Naive thymus-derived CD4-positive, alpha-beta T cell (primary cell): ENCODE measurements around the gene TMTC4. TPM values are rescaled to one million over a fixed set of nuclear protein-coding genes. Genes with fewer than 3 reads are reported as not detected.

Experiments used
- ATAC-seq: fragments of 150-1000 bp; cut with Tn5 transposase; 2 replicates; pipeline ENCODE4 v1.10.0; 2021; ENCODE audit warnings: mild to moderate bottlenecking, moderate library complexity
- CTCF ChIA-PET: fragments of 350-600 bp; sonication (Branson Sonifier 250); formaldehyde crosslinking; loops from one replicate; lab custom pipeline; 2021; ENCODE audit warnings: antibody characterized with exemption; lab: Charles Lee
- POLR2A ChIA-PET: fragments of 350-600 bp; sonication (Branson Sonifier 250); formaldehyde crosslinking; loops from one replicate; lab custom pipeline; 2021; ENCODE audit warnings: antibody characterized with exemption, inconsistent platforms; lab: Charles Lee
- DNase-seq, 9 donors: peaks; one replicate each; pipeline versions ENCODE4 v3.0.0 to v3.0.0-alpha.2; 2020 to 2022; ENCODE audit warnings: mixed read lengths in 1 of 9
- H3K27ac ChIP-seq: one replicate; pipeline ENCODE4 v1.7.0; 2013; ENCODE audit warnings: mild to moderate bottlenecking, low read depth, low read length, moderate library complexity
- H3K27me3 ChIP-seq, 2 donors: one replicate each; pipeline ENCODE4 v1.7.0; 2013; ENCODE audit warnings: low read length in 2 of 2, mild to moderate bottlenecking in 2 of 2, moderate library complexity in 2 of 2; ENCODE audit not compliant: control insufficient read depth in 2 of 2, insufficient read depth in 2 of 2
- H3K36me3 ChIP-seq, 3 experiments: 1 replicate in 2 of 3; 2 replicates in 1 of 3; pipeline ENCODE4 v1.7.0; 2013; ENCODE audit warnings: low read length in 3 of 3, mild to moderate bottlenecking in 3 of 3, moderate library complexity in 1 of 3; ENCODE audit not compliant: insufficient read depth in 3 of 3, control insufficient read depth in 2 of 3
- H3K4me1 ChIP-seq, 2 donors: one replicate each; pipeline ENCODE4 v1.7.0; 2013; ENCODE audit warnings: low read length in 2 of 2, mild to moderate bottlenecking in 2 of 2, moderate library complexity in 1 of 2; ENCODE audit not compliant: control insufficient read depth in 2 of 2, insufficient read depth in 2 of 2
- H3K4me3 ChIP-seq: 2 replicates; pipeline ENCODE4 v1.7.0; 2013; ENCODE audit warnings: mild to moderate bottlenecking, low read length
- H3K9me3 ChIP-seq, 3 experiments: 1 replicate in 2 of 3; 2 replicates in 1 of 3; pipeline ENCODE4 v1.7.0; 2013; ENCODE audit warnings: low read length in 3 of 3; ENCODE audit not compliant: control insufficient read depth in 2 of 3
- H3K27ac Mint-ChIP-seq, 9 donors: one replicate each; pipeline ENCODE4 v1.8.0; 2020 to 2022; ENCODE audit warnings: mixed read lengths in 9 of 9, mild to moderate bottlenecking in 8 of 9, moderate library complexity in 5 of 9, inconsistent platforms in 2 of 9
- H3K27me3 Mint-ChIP-seq, 5 donors: one replicate each; pipeline ENCODE4 v1.8.0; 2021 to 2022; ENCODE audit warnings: mixed read lengths in 5 of 5, mild to moderate bottlenecking in 1 of 5
- H3K36me3 Mint-ChIP-seq, 5 donors: one replicate each; pipeline ENCODE4 v1.8.0; 2020 to 2022; ENCODE audit warnings: mixed read lengths in 5 of 5, mild to moderate bottlenecking in 3 of 5, inconsistent platforms in 1 of 5
- H3K4me1 Mint-ChIP-seq, 7 donors: one replicate each; pipeline ENCODE4 v1.8.0; 2020 to 2022; ENCODE audit warnings: mixed read lengths in 7 of 7, mild to moderate bottlenecking in 3 of 7, inconsistent platforms in 1 of 7
- H3K4me3 Mint-ChIP-seq, 10 donors: one replicate each; pipeline ENCODE4 v1.8.0; 2020 to 2022; ENCODE audit warnings: mild to moderate bottlenecking in 10 of 10, mixed read lengths in 10 of 10, moderate library complexity in 6 of 10, inconsistent platforms in 2 of 10
- H3K9me3 Mint-ChIP-seq, 11 donors: one replicate each; pipeline ENCODE4 v1.8.0; 2020 to 2022; ENCODE audit warnings: mixed read lengths in 11 of 11, mild to moderate bottlenecking in 4 of 11, inconsistent platforms in 1 of 11, moderate library complexity in 1 of 11
- intact Hi-C, 2 donors: fragments of 100-400 bp; cut with micrococcal nuclease; formaldehyde crosslinking; loops; one replicate each; pipeline ENCODE4 v1.15.1; 2023
- polyA plus RNA-seq, 2 donors: library from polyadenylated mRNA; unstranded; fragments of 300-500 nt; fragmentation: Illumina TruSeq; gene quantifications; one replicate each; pipeline ENCODE4 v1.2.3, GENCODE V29; 2021
- total RNA-seq, 6 experiments: library from RNA in 5 of 6; stranded (reverse) in 5 of 6; gene quantifications; 1 replicate in 5 of 6; 2 replicates in 1 of 6; pipeline ENCODE4 v1.2.3 and lab custom pipeline; 2021 to 2026

Gene TMTC4
- total and polyA plus RNA-seq, 7 experiments from 2014 or later = 3.2 to 25.1 (median 15.7) TPM

DNA sequence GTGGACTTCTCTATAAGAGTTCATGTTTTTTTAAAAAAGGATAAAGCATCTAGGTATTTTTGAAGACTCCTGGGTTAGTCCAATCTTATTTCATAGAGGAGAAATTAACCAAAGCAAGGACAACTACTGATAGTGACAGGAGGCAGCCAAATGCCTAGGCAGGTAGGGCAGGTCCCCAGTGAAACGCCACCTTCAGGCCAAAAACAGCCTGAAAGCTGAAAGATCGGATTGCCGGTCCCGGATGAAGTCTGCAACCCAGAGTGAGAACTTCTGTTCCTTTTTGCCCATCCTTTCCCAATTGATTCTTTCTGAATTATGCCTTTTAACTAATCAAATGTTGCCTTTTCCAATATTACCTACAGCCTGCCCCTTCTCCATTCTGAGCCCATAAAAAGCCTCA lies 79.9 kb downstream of the TMTC4 start:
- CTCF ChIA-PET = no interaction called here
- Mint-ChIP-seq H3K9me3 (peaks cover 0 to 1% (median 0%) of the 10 kb centered on the region in 11 donors), H3K36me3 (no peaks in the 10 kb centered on the region), H3K27me3 (peaks cover 0 to 4% (median 0%) of the 10 kb centered on the region in 5 donors), H3K4me3 (no peak overlapping the region), H3K27ac (no peak overlapping the region), H3K4me1 (peaks cover 0 to 11% (median 0%) of the 10 kb centered on the region in 7 donors)
- DNase-seq = no peak
- POLR2A ChIA-PET = no interaction called here
- intact Hi-C loops = no loop called here
- Histone ChIP-seq H3K4me3 (no peak overlapping the region), H3K36me3 (no peaks in the 10 kb centered on the region), H3K4me1 (no peaks in the 10 kb centered on the region), H3K27ac (no peak overlapping the region), H3K9me3 (no peaks in the 10 kb centered on the region), H3K27me3 (no peaks in the 10 kb centered on the region)
- ATAC-seq = no peak

- Mint-ChIP-seq H3K27me3 (peaks cover 0 to 4% (median 0%) of the 10 kb centered on the region in 5 donors), H3K27ac (no peak overlapping the region), H3K4me3 (no peak overlapping the region), H3K4me1 (peaks cover 0 to 14% (median 4%) of the 10 kb centered on the region in 7 donors), H3K36me3 (no peaks in the 10 kb centered on the region), H3K9me3 (peaks cover 0 to 1% (median 0%) of the 10 kb centered on the region in 11 donors)
- ChIA-PET POLR2A (no interaction called here), CTCF (no interaction called here)
- H3K27ac ChIP-seq = no peak overlapping the region
- no peaks in the 10 kb centered on the region for H3K36me3 ChIP-seq
- DNase-seq (no peak), ATAC-seq (no peak)
- H3K27me3 ChIP-seq = no peaks in the 10 kb centered on the region
- H3K9me3 ChIP-seq = no peaks in the 10 kb centered on the region
- H3K4me1 ChIP-seq = peaks cover under 1% of the 10 kb centered on the region in 2 donors
- intact Hi-C loops = no loop called here
- H3K4me3 ChIP-seq = no peak overlapping the region
These were observed 80.3 kb downstream of the TMTC4 start for GRCh38 chr13:100594255-100594654.

GRCh38 chr13:100589178-100589725 lies 85.3 kb downstream of the TMTC4 start:
- H3K36me3 Mint-ChIP-seq = peaks cover 0 to 12% (median 0%) of the 10 kb centered on the region in 5 donors
- peaks cover 23 to 53% (median 43%) of the 10 kb centered on the region in 7 donors for H3K4me1 Mint-ChIP-seq
- ChIA-PET CTCF (interaction anchor here (0.6 to 5.4 kb wide), 4 partner anchors 8 to 771 kb away, joined by 4 to 69 read pairs (median 4); no protein-coding TSS in a partner anchor), POLR2A (interaction anchor here (0.9 to 5.8 kb wide), 4 partner anchors 15 to 931 kb away, joined by 3 to 37 read pairs (median 8); no protein-coding TSS in a partner anchor)
- no peak for DNase-seq
- Histone ChIP-seq H3K27me3 (no peaks in the 10 kb centered on the region), H3K4me1 (peaks cover 7 to 35% of the 10 kb centered on the region in 2 donors), H3K27ac (peak overlapping the region; percentile 79), H3K9me3 (no peaks in the 10 kb centered on the region), H3K36me3 (no peaks in the 10 kb centered on the region), H3K4me3 (peak overlapping the region; percentile 54)
- ATAC-seq = no peak
- peak overlapping the region; percentile 80 to 92 (median 84) for H3K4me3 Mint-ChIP-seq
- peak overlapping the region; percentile 81 to 95 (median 92) for H3K27ac Mint-ChIP-seq
- H3K9me3 Mint-ChIP-seq = peaks cover 0 to 1% (median 0%) of the 10 kb centered on the region in 11 donors
- no peaks in the 10 kb centered on the region for H3K27me3 Mint-ChIP-seq
- intact Hi-C loops = loop anchor here (2.0 to 10.0 kb wide), 12 partner anchors 20 to 1806 kb away; partner anchors contain the start of genes TM9SF2 (in 2 of the 2), CLYBL (in 1 of the 2), PCCA (in 1 of the 2) and ZIC5 (in 1 of the 2)

DNA sequence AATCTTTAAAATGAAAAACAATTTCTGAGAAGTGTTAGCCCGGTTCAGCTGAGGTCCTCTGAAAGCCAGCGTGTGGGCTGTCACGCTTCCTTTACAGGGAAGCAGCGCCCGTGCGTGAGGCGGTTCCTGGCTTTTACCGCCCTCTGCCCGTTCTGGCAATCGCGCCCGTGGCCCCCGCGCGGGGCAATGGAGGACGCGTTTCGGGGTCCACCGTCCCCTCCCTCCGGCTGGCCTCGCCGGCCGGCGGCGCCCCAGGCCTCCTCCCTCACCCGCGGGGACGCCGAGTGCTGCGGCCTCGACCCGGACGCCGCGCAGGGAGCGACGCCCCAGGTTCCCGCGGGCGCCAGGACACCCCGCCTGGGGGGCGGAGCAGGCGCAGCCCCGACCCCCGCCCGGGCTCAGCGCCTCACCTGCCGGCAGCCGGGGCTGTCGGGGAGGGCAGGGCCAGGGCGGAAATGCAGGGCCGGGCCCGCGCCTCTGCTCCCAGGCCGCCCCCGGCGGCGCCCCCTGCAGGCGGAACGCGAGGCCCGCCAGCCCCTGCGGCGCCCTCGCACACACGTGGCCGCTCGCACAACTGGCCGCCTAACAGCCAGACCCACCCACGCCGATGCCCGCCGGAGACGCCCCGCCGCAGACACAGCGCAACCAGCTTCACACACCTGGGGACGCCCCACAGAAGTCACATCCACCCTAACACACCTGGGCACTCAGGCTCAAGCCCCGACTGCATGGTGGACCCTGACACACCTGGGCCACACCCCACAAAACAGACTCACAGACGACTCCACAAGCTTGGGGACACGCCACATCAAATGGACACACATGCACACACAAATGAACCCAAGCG lies 86.0 kb downstream of the TMTC4 start, which contains the start of gene GGACT:
Gene GGACT, minus strand, starts transcription at position 459 of the 847 bp plus-strand sequence. CDS start 56,198 bp downstream, outside the sequence.
- peak; percentile 75 to 90 (median 87) for DNase-seq
- H3K27ac Mint-ChIP-seq = peak within 1 kb of the TSS; percentile 81 to 95 (median 92)
- H3K4me3 Mint-ChIP-seq = peak within 1 kb of the TSS; percentile 82 to 92 (median 85)
- peak within 1 kb of the TSS; percentile 79 for H3K27ac ChIP-seq
- peaks cover 7 to 42% of the 10 kb centered on the region in 2 donors for H3K4me1 ChIP-seq
- H3K4me3 ChIP-seq = peak within 1 kb of the TSS; percentile 78
- peaks cover 0 to 16% (median 0%) of the 10 kb centered on the region in 5 donors for H3K36me3 Mint-ChIP-seq
- peaks cover 28 to 60% (median 50%) of the 10 kb centered on the region in 7 donors for H3K4me1 Mint-ChIP-seq
- no peaks in the 10 kb centered on the region for H3K9me3 ChIP-seq
- ChIA-PET CTCF (interaction anchor here (0.6 to 5.4 kb wide), 6 partner anchors 8 to 931 kb away, joined by 3 to 69 read pairs (median 4); partner anchors contain the start of gene TMTC4), POLR2A (interaction anchor here (0.6 to 5.8 kb wide), 9 partner anchors 10 to 1276 kb away, joined by 3 to 37 read pairs (median 3); partner anchors contain the start of gene TMTC4)
- intact Hi-C loops = loop anchor here (1.0 to 10.0 kb wide), 15 partner anchors 15 to 1806 kb away; partner anchors contain the start of genes TM9SF2 (in 2 of the 2), CLYBL (in 1 of the 2), PCCA (in 1 of the 2) and ZIC5 (in 1 of the 2)
- H3K36me3 ChIP-seq = no peaks in the 10 kb centered on the region
- no peaks in the 10 kb centered on the region for H3K27me3 ChIP-seq
- peak; percentile 97 for ATAC-seq
- peaks cover 0 to 4% (median 0%) of the 10 kb centered on the region in 11 donors for H3K9me3 Mint-ChIP-seq
- no peaks in the 10 kb centered on the region for H3K27me3 Mint-ChIP-seq

DNA sequence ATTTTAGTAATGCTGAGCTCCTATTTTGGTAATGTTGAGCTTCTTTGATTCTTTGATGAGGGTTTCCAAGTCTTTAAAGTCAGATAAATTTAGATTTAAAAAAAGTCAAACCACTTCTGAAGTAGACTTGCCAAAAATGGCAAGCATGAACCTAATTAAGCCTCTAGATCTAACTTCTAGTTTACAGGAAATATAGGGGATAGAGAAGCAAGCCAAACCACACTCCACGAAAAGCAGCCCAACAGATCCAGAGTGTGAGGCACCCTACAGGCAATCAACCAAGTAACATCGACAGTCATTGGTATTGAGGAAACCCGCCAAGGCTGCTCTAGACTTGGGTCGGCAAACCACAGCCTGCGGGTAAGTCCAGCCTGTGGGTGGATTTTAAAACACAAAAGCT lies 89.7 kb downstream of the TMTC4 start:
- Histone ChIP-seq H3K36me3 (no peaks in the 10 kb centered on the region), H3K4me1 (peaks cover 7 to 64% of the 10 kb centered on the region in 2 donors), H3K27ac (peak overlapping the region; percentile 30), H3K9me3 (no peaks in the 10 kb centered on the region), H3K4me3 (no peak overlapping the region), H3K27me3 (no peaks in the 10 kb centered on the region)
- H3K4me3 Mint-ChIP-seq = peak overlapping the region; percentile 8 to 84 (median 48)
- peaks cover 44 to 86% (median 76%) of the 10 kb centered on the region in 7 donors for H3K4me1 Mint-ChIP-seq
- peaks cover 0 to 33% (median 5%) of the 10 kb centered on the region in 5 donors for H3K36me3 Mint-ChIP-seq
- POLR2A ChIA-PET = interaction anchor here (5.8 kb wide), 1 partner anchor 11 kb away, joined by 37 read pairs; no protein-coding TSS in a partner anchor
- peak overlapping the region; percentile 21 to 92 (median 73) for H3K27ac Mint-ChIP-seq
- H3K27me3 Mint-ChIP-seq = no peaks in the 10 kb centered on the region
- CTCF ChIA-PET = interaction anchor here (2.0 to 5.4 kb wide), 3 partner anchors 8 to 927 kb away, joined by 8 to 69 read pairs (median 8); no protein-coding TSS in a partner anchor
- DNase-seq = peak in 7 of 9 donors; percentile 42 to 76 (median 63)
- peaks cover 0 to 9% (median 0%) of the 10 kb centered on the region in 11 donors for H3K9me3 Mint-ChIP-seq
- intact Hi-C loops = loop anchor here (5.0 to 10.0 kb wide), 6 partner anchors 542 to 1810 kb away; partner anchors contain the start of genes TM9SF2 (in 1 of the 2) and ZIC5 (in 1 of the 2)
- ATAC-seq = peak; percentile 18

DNA sequence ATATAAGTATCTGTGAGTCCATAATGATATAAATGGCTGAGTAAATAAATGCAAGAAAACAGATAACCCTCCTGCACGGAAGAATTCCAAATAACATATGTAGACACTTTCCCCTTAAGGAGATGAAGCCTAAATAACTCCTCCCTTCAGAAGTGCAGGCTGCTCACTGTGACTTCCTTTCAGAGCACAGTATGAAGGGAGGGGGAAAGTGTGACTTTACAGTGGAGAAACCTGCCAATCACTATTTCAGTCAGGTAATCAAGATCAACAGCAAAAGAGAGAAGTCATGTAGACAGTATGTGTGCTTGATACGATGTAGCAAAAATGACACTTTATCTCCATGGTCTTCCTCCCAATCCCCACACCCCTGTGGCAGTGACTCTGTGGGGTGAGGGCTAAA lies 93.1 kb downstream of the TMTC4 start:
- H3K27me3 Mint-ChIP-seq = no peaks in the 10 kb centered on the region
- Histone ChIP-seq H3K27me3 (no peaks in the 10 kb centered on the region), H3K9me3 (no peaks in the 10 kb centered on the region), H3K4me3 (no peak overlapping the region), H3K36me3 (no peaks in the 10 kb centered on the region), H3K27ac (no peak overlapping the region), H3K4me1 (peaks cover 0 to 41% of the 10 kb centered on the region in 2 donors)
- peaks cover 0 to 9% (median 0%) of the 10 kb centered on the region in 11 donors for H3K9me3 Mint-ChIP-seq
- intact Hi-C loops = loop anchor here (10.0 kb wide), 3 partner anchors 607 to 1813 kb away; partner anchors contain the start of gene ZIC5 (in 1 of the 2)
- peaks cover 0 to 44% (median 8%) of the 10 kb centered on the region in 5 donors for H3K36me3 Mint-ChIP-seq
- POLR2A ChIA-PET = no interaction called here
- ATAC-seq (no peak), DNase-seq (peak in 1 of 9 donors; percentile 14)
- H3K4me1 Mint-ChIP-seq = peaks cover 24 to 60% (median 57%) of the 10 kb centered on the region in 7 donors
- H3K27ac Mint-ChIP-seq = peak overlapping the region in 3 of 9 donors; percentile 31 to 77 (median 57)
- H3K4me3 Mint-ChIP-seq = peak overlapping the region in 5 of 10 donors; percentile 28 to 61 (median 33)
- CTCF ChIA-PET = no interaction called here
